CD4-positive, alpha-beta T cell treated with Interleukin-21 for 1 hour (primary cell): ENCODE data around the gene SPATA31C1.
"Not testable (repeated sequence)": the region's sequence is repeated elsewhere in the genome, so short reads cannot be mapped to it uniquely, and the experiment has no call there.

Experiments
- DNase-seq: peaks from one replicate; pipeline ENCODE4 v3.0.0-alpha.2; 2020

The SPATA31C1 gene

GRCh38 chr9:87917662-87918061 lies at the start of gene SPATA31C1:
SPATA31C1 (plus strand) TSS chr9:87917962.
- not testable (repeated sequence) for DNase-seq

- no peak for DNase-seq
Observed at GRCh38 chr9:87868175-87868574, 49.6 kb upstream of the SPATA31C1 start.

- DNase-seq = no peak
Observed at GRCh38 chr9:87868635-87869034, 49.1 kb upstream of the SPATA31C1 start.

- no peak for DNase-seq
Observed at GRCh38 chr9:87869082-87869481, 48.7 kb upstream of the SPATA31C1 start.

GRCh38 chr9:87871425-87872078 lies 46.2 kb upstream of the SPATA31C1 start:
- DNase-seq = no peak

GRCh38 chr9:87872079-87872624 lies 45.6 kb upstream of the SPATA31C1 start:
- DNase-seq = no peak

- DNase-seq = no peak
Observed at GRCh38 chr9:87873607-87874303, 44.0 kb upstream of the SPATA31C1 start.

- DNase-seq = no peak
Observed at GRCh38 chr9:87874304-87874623, 43.5 kb upstream of the SPATA31C1 start.

- DNase-seq = no peak
Observed at GRCh38 chr9:87875060-87875459, 42.7 kb upstream of the SPATA31C1 start.

GRCh38 chr9:87875831-87876545 lies 41.8 kb upstream of the SPATA31C1 start:
- DNase-seq = no peak

GRCh38 chr9:87876708-87877107 lies 41.1 kb upstream of the SPATA31C1 start:
- no peak for DNase-seq

GRCh38 chr9:87878989-87879511 lies 38.7 kb upstream of the SPATA31C1 start:
- DNase-seq = no peak

GRCh38 chr9:87880116-87880515 lies 37.6 kb upstream of the SPATA31C1 start:
- no peak for DNase-seq

- no peak for DNase-seq
Observed at GRCh38 chr9:87880683-87881082, 37.1 kb upstream of the SPATA31C1 start.

GRCh38 chr9:87882627-87883026 lies 35.1 kb upstream of the SPATA31C1 start, which contains the start of gene SPATA31E1:
SPATA31E1 (plus strand) TSS chr9:87882877; CDS start chr9:87882892, 15 bp downstream.
- DNase-seq = no peak

GRCh38 chr9:87883274-87883673 lies 34.5 kb upstream of the SPATA31C1 start:
- DNase-seq = no peak

- DNase-seq = no peak
Observed at GRCh38 chr9:87883990-87884389, 33.8 kb upstream of the SPATA31C1 start.

- no peak for DNase-seq
Observed at GRCh38 chr9:87884578-87885459, 32.9 kb upstream of the SPATA31C1 start.

- no peak for DNase-seq
Observed at GRCh38 chr9:87885484-87886189, 32.1 kb upstream of the SPATA31C1 start.

GRCh38 chr9:87886210-87886932 lies 31.4 kb upstream of the SPATA31C1 start:
- no peak for DNase-seq

GRCh38 chr9:87886933-87887505 lies 30.7 kb upstream of the SPATA31C1 start:
- no peak for DNase-seq
